Glutamatergic neuron (in vitro differentiated cells): Measurements from ENCODE around the gene RGS19. TPM values are rescaled to one million over a fixed set of nuclear protein-coding genes. Genes with fewer than 3 reads are reported as not detected.

Experiments used
- DNase-seq: peaks from one replicate; pipeline ENCODE4 v3.0.0; 2022
- H3K27ac Mint-ChIP-seq: one replicate; pipeline ENCODE4 v1.8.0; 2020; ENCODE audit warnings: mild to moderate bottlenecking, mixed read lengths, inconsistent platforms; ENCODE audit not compliant: unreplicated experiment
- H3K27me3 Mint-ChIP-seq: one replicate; pipeline ENCODE4 v1.8.0; 2020; ENCODE audit warnings: mild to moderate bottlenecking, moderate library complexity, mixed read lengths, inconsistent platforms; ENCODE audit not compliant: unreplicated experiment
- H3K36me3 Mint-ChIP-seq: one replicate; pipeline ENCODE4 v1.8.0; 2020; ENCODE audit warnings: mild to moderate bottlenecking, mixed read lengths, inconsistent platforms; ENCODE audit not compliant: unreplicated experiment
- H3K4me1 Mint-ChIP-seq: one replicate; pipeline ENCODE4 v1.8.0; 2020; ENCODE audit warnings: mild to moderate bottlenecking, low read depth, mixed read lengths, inconsistent platforms; ENCODE audit not compliant: unreplicated experiment
- H3K4me3 Mint-ChIP-seq: one replicate; pipeline ENCODE4 v1.8.0; 2020; ENCODE audit warnings: mild to moderate bottlenecking, mixed read lengths, inconsistent platforms; ENCODE audit not compliant: unreplicated experiment
- H3K9me3 Mint-ChIP-seq: one replicate; pipeline ENCODE4 v1.8.0; 2020; ENCODE audit warnings: mild to moderate bottlenecking, moderate library complexity, mixed read lengths, inconsistent platforms; ENCODE audit not compliant: unreplicated experiment
- CTCF ChIP-seq: fragments of 200-600 bp; sonication (generic); IDR thresholded peaks from one replicate; pipeline ENCODE4 v1.5.0; 2021; ENCODE audit not compliant: partially characterized antibody, unreplicated experiment
- total RNA-seq: library from RNA; stranded (reverse); fragmentation: NEBNext Ultra II Directional; extraction: Animal tissue kit (Norgen Biotek cat#: 25700); gene quantifications from one replicate; pipeline ENCODE4 v1.2.1, GENCODE V29; 2021; ENCODE audit not compliant: unreplicated experiment

The RGS19 gene
- total RNA-seq, 1 donor from 2014 or later, result 4.4 TPM

GRCh38 chr20:64036346-64037198 lies 42.7 kb downstream of the RGS19 start:
- Mint-ChIP-seq H3K27me3 (peaks cover 10% of the 10 kb centered on the region), H3K27ac (no peak overlapping the region), H3K4me3 (no peak overlapping the region), H3K4me1 (peaks cover 24% of the 10 kb centered on the region), H3K36me3 (no peaks in the 10 kb centered on the region), H3K9me3 (peaks cover 15% of the 10 kb centered on the region)
- DNase-seq, result no peak
- TF ChIP-seq CTCF, result no peak

- Mint-ChIP-seq H3K9me3 (peaks cover 15% of the 10 kb centered on the region), H3K36me3 (no peaks in the 10 kb centered on the region), H3K27ac (no peak within 1 kb of the TSS), H3K4me1 (peaks cover 23% of the 10 kb centered on the region), H3K4me3 (no peak within 1 kb of the TSS), H3K27me3 (peaks cover 8% of the 10 kb centered on the region)
- TF ChIP-seq CTCF, result no peak
- no peak for DNase-seq
These were observed 43.4 kb downstream of the RGS19 start, which contains the start of gene C20orf204 for GRCh38 chr20:64035933-64036345. Gene C20orf204, plus strand, starts transcription at chr20:64036182. Its CDS starts 142 bp downstream, at chr20:64036324.

DNA sequence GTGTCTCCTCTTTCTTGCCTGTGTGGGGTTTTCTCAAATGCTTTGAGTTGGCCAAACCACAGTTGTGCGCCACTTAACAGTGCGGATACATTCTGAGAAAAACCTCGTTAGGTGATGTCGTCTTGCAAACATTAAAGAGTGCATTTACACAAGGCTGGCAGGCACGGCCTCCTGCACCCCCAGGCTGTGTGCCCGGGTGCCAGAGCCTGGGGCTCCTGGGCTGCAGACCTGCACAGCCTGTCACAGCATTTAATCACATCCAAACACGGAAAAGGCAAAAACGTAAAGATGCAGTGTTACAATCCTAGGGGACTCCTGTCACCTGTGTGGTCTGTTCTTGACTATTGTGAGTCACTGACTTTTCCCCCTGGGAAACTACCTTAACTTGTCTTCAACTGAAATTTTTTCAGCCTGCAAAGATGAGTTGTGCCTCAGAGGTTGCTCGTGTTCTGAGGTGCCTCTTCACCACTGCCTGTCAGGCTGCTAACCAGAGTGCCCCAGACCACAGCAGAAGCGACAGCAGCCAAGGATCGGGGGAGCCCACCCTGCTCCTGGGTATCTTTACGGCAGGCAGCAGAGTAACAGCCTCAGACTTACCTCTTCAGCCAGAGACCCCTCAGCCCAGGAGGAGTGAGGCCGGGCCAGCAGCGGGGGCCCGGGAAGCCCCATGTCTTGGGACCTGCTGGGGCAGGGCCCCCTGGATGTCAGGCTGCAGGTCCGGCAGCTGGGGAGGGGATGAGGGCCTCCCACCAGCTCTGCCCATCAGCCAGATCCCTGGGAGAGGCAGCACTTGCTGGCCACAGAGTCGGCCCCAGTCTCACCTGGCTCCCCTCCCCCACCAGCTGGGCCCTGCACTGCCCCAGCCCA lies 44.0 kb downstream of the RGS19 start:
- H3K9me3 Mint-ChIP-seq, result peaks cover 15% of the 10 kb centered on the region
- H3K36me3 Mint-ChIP-seq, result no peaks in the 10 kb centered on the region
- no peak for TF ChIP-seq CTCF
- no peak for DNase-seq
- no peak overlapping the region for H3K27ac Mint-ChIP-seq
- peaks cover 8% of the 10 kb centered on the region for H3K27me3 Mint-ChIP-seq
- peaks cover 23% of the 10 kb centered on the region for H3K4me1 Mint-ChIP-seq
- no peak overlapping the region for H3K4me3 Mint-ChIP-seq

- Mint-ChIP-seq H3K27me3 (peaks cover 8% of the 10 kb centered on the region), H3K4me3 (peak overlapping the region; percentile 42), H3K36me3 (no peaks in the 10 kb centered on the region), H3K9me3 (peaks cover 12% of the 10 kb centered on the region), H3K27ac (peak overlapping the region; percentile 78), H3K4me1 (peaks cover 23% of the 10 kb centered on the region)
- peak; percentile 28 for DNase-seq
- no peak for TF ChIP-seq CTCF
These were observed 45.3 kb downstream of the RGS19 start for GRCh38 chr20:64033981-64034493.
